ENCODE data around the gene ZBTB42.
A peak's percentile ranks its signal among the peaks of the same experiment; 100 is the strongest.

The ZBTB42 gene

GRCh38 chr14:104800771-104801519, at the start of gene ZBTB42:
Gene ZBTB42 (plus strand): TSS chr14:104801101. CDS start chr14:104801198, 97 bp downstream.
- Mint-ChIP-seq H3K4me1 (peaks cover 21% of the 10 kb centered on the region), H3K4me3 (peak within 1 kb of the TSS; percentile 90), H3K27ac (peak within 1 kb of the TSS; percentile 51), H3K9me3 (no peaks in the 10 kb centered on the region), H3K27me3 (no peaks in the 10 kb centered on the region), H3K36me3 (no peaks in the 10 kb centered on the region)

GRCh38 chr14:104751539-104752422, 49.1 kb upstream of the ZBTB42 start:
- Mint-ChIP-seq H3K36me3 (no peaks in the 10 kb centered on the region), H3K4me1 (peaks cover 28% of the 10 kb centered on the region), H3K27ac (peak overlapping the region; percentile 82), H3K9me3 (no peaks in the 10 kb centered on the region), H3K27me3 (no peaks in the 10 kb centered on the region), H3K4me3 (peak overlapping the region; percentile 92)

GRCh38 chr14:104752423-104752734, 48.5 kb upstream of the ZBTB42 start:
- H3K36me3 Mint-ChIP-seq: no peaks in the 10 kb centered on the region
- H3K9me3 Mint-ChIP-seq: no peaks in the 10 kb centered on the region
- H3K4me3 Mint-ChIP-seq: peak overlapping the region; percentile 92
- peak overlapping the region; percentile 82 for H3K27ac Mint-ChIP-seq
- peaks cover 31% of the 10 kb centered on the region for H3K4me1 Mint-ChIP-seq
- no peaks in the 10 kb centered on the region for H3K27me3 Mint-ChIP-seq

GRCh38 chr14:104752735-104753527, 48.0 kb upstream of the ZBTB42 start, which contains the start of gene SIVA1:
Gene SIVA1 (plus strand): TSS chr14:104753147. CDS start chr14:104753202, 55 bp downstream.
- Mint-ChIP-seq H3K4me1 (peaks cover 34% of the 10 kb centered on the region), H3K4me3 (peak within 1 kb of the TSS; percentile 92), H3K27ac (peak within 1 kb of the TSS; percentile 82), H3K36me3 (no peaks in the 10 kb centered on the region), H3K9me3 (no peaks in the 10 kb centered on the region), H3K27me3 (no peaks in the 10 kb centered on the region)

- peak overlapping the region; percentile 92 for H3K4me3 Mint-ChIP-seq
- no peaks in the 10 kb centered on the region for H3K9me3 Mint-ChIP-seq
- no peaks in the 10 kb centered on the region for H3K36me3 Mint-ChIP-seq
- H3K4me1 Mint-ChIP-seq: peaks cover 34% of the 10 kb centered on the region
- peak overlapping the region; percentile 79 for H3K27ac Mint-ChIP-seq
- H3K27me3 Mint-ChIP-seq: no peaks in the 10 kb centered on the region
These were observed 47.2 kb upstream of the ZBTB42 start for GRCh38 chr14:104753528-104754212.

GRCh38 chr14:104754213-104754851, 46.6 kb upstream of the ZBTB42 start:
- Mint-ChIP-seq H3K4me1 (peaks cover 34% of the 10 kb centered on the region), H3K27ac (peak overlapping the region; percentile 79), H3K36me3 (no peaks in the 10 kb centered on the region), H3K9me3 (no peaks in the 10 kb centered on the region), H3K4me3 (peak overlapping the region; percentile 92), H3K27me3 (no peaks in the 10 kb centered on the region)

GRCh38 chr14:104755621-104756020, 45.3 kb upstream of the ZBTB42 start:
- peaks cover under 1% of the 10 kb centered on the region for H3K36me3 Mint-ChIP-seq
- no peaks in the 10 kb centered on the region for H3K9me3 Mint-ChIP-seq
- H3K27ac Mint-ChIP-seq: no peak overlapping the region
- H3K4me1 Mint-ChIP-seq: peaks cover 34% of the 10 kb centered on the region
- no peaks in the 10 kb centered on the region for H3K27me3 Mint-ChIP-seq
- no peak overlapping the region for H3K4me3 Mint-ChIP-seq

- Mint-ChIP-seq H3K27ac (no peak overlapping the region), H3K27me3 (no peaks in the 10 kb centered on the region), H3K4me1 (peaks cover 34% of the 10 kb centered on the region), H3K9me3 (no peaks in the 10 kb centered on the region), H3K4me3 (no peak overlapping the region), H3K36me3 (peaks cover 8% of the 10 kb centered on the region)
These were observed 44.2 kb upstream of the ZBTB42 start for GRCh38 chr14:104756477-104757237.

- peaks cover 13% of the 10 kb centered on the region for H3K36me3 Mint-ChIP-seq
- no peak overlapping the region for H3K4me3 Mint-ChIP-seq
- H3K9me3 Mint-ChIP-seq: no peaks in the 10 kb centered on the region
- H3K27me3 Mint-ChIP-seq: no peaks in the 10 kb centered on the region
- H3K4me1 Mint-ChIP-seq: peaks cover 34% of the 10 kb centered on the region
- no peak overlapping the region for H3K27ac Mint-ChIP-seq
These were observed 43.7 kb upstream of the ZBTB42 start for GRCh38 chr14:104757238-104757585.

- Mint-ChIP-seq H3K36me3 (peaks cover 15% of the 10 kb centered on the region), H3K4me1 (peaks cover 34% of the 10 kb centered on the region), H3K27ac (no peak overlapping the region), H3K4me3 (no peak overlapping the region), H3K27me3 (no peaks in the 10 kb centered on the region), H3K9me3 (no peaks in the 10 kb centered on the region)
These were observed 43.1 kb upstream of the ZBTB42 start for GRCh38 chr14:104757681-104758392.

- H3K9me3 Mint-ChIP-seq: no peaks in the 10 kb centered on the region
- H3K27ac Mint-ChIP-seq: no peak overlapping the region
- peaks cover 27% of the 10 kb centered on the region for H3K4me1 Mint-ChIP-seq
- H3K4me3 Mint-ChIP-seq: no peak overlapping the region
- peaks cover 15% of the 10 kb centered on the region for H3K36me3 Mint-ChIP-seq
- no peaks in the 10 kb centered on the region for H3K27me3 Mint-ChIP-seq
These were observed 41.6 kb upstream of the ZBTB42 start for GRCh38 chr14:104758981-104759969.

- H3K4me3 Mint-ChIP-seq: no peak overlapping the region
- peaks cover 15% of the 10 kb centered on the region for H3K36me3 Mint-ChIP-seq
These were observed 35.4 kb upstream of the ZBTB42 start for GRCh38 chr14:104765517-104765916.

More at GRCh38 chr14:104765517-104765916, 35.4 kb upstream of the ZBTB42 start:
- no peaks in the 10 kb centered on the region for H3K9me3 Mint-ChIP-seq
- H3K4me1 Mint-ChIP-seq: no peaks in the 10 kb centered on the region
- H3K27me3 Mint-ChIP-seq: no peaks in the 10 kb centered on the region
- no peak overlapping the region for H3K27ac Mint-ChIP-seq
